Breast epithelium (tissue), 3 donors: Measurements from ENCODE around the gene ZNF486.

Experiments used
- POLR2A ChIP-seq: fragments of 450-650 bp; IDR thresholded peaks from one replicate; pipeline ENCODE4 v1.6.1; 2016; ENCODE audit warnings: antibody characterized with exemption, mild to moderate bottlenecking, moderate library complexity
- POLR2AphosphoS5 ChIP-seq, 3 donors: sonication (generic); formaldehyde crosslinking; IDR thresholded peaks; one replicate each; pipeline ENCODE4 v1.6.1; 2017; ENCODE audit warnings: antibody characterized with exemption in 3 of 3
- TF ChIP-seq, protein P1 (sequence below), 3 donors: fragments of 450-650 bp; IDR thresholded peaks; one replicate each; pipeline ENCODE4 v1.5.1; 2016 to 2017; ENCODE audit warnings: antibody characterized with exemption in 3 of 3, mild to moderate bottlenecking in 3 of 3, moderate library complexity in 3 of 3

DNA sequence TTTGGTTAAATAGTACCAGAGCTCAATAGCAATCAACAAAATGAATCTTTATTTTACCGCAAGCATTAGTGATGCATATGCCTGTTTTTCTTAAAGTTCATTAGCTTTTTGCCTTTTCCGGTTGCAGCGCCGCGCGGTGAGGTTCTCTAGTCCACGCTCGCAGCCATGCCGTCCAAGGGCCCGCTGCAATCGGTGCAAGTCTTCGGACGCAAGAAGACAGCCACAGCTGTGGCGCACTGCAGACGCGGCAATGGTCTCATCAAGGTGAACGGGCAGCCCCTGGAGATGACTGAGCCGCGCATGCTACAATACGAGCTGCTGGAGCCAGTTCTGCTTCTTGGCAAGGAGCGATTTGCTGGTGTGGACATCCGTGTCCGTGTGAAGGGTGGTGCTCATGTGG lies 42.1 kb upstream of the ZNF486 start:
- TF ChIP-seq, protein P1, sequence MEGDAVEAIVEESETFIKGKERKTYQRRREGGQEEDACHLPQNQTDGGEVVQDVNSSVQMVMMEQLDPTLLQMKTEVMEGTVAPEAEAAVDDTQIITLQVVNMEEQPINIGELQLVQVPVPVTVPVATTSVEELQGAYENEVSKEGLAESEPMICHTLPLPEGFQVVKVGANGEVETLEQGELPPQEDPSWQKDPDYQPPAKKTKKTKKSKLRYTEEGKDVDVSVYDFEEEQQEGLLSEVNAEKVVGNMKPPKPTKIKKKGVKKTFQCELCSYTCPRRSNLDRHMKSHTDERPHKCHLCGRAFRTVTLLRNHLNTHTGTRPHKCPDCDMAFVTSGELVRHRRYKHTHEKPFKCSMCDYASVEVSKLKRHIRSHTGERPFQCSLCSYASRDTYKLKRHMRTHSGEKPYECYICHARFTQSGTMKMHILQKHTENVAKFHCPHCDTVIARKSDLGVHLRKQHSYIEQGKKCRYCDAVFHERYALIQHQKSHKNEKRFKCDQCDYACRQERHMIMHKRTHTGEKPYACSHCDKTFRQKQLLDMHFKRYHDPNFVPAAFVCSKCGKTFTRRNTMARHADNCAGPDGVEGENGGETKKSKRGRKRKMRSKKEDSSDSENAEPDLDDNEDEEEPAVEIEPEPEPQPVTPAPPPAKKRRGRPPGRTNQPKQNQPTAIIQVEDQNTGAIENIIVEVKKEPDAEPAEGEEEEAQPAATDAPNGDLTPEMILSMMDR (IDR thresholded peaks at IDR 0.05) = no peak
- no peak for TF ChIP-seq POLR2A
- TF ChIP-seq POLR2AphosphoS5 (IDR thresholded peaks at IDR 0.05) = no peak
